ENCODE data around the gene PCYOX1L. TPM values are rescaled to one million over a fixed set of nuclear protein-coding genes. Genes with fewer than 3 reads are reported as not detected.

Gene PCYOX1L
- total and polyA plus RNA-seq, 9 of the 15 experiments (the other 6 are each of a cell fraction or from before 2014, with no cell fraction given), result 2.3 to 17.9 (median 6.0) TPM

GRCh38 chr5:149341876-149342275 is 16.0 kb upstream of the PCYOX1L start (continued):
- TF ChIP-seq, protein P1, sequence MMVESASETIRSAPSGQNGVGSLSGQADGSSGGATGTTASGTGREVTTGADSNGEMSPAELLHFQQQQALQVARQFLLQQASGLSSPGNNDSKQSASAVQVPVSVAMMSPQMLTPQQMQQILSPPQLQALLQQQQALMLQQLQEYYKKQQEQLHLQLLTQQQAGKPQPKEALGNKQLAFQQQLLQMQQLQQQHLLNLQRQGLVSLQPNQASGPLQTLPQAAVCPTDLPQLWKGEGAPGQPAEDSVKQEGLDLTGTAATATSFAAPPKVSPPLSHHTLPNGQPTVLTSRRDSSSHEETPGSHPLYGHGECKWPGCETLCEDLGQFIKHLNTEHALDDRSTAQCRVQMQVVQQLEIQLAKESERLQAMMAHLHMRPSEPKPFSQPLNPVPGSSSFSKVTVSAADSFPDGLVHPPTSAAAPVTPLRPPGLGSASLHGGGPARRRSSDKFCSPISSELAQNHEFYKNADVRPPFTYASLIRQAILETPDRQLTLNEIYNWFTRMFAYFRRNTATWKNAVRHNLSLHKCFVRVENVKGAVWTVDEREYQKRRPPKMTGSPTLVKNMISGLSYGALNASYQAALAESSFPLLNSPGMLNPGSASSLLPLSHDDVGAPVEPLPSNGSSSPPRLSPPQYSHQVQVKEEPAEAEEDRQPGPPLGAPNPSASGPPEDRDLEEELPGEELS (CRISPR knock-in tag; IDR thresholded peaks at IDR 0.05; ENCODE audit: borderline replicate concordance), result no peak
- TF ChIP-seq ZNF445 (CRISPR knock-in tag; IDR thresholded peaks at IDR 0.05; ENCODE audit: low read depth) (no peak), C11orf30 (IDR thresholded peaks at IDR 0.05; ENCODE audit: low read depth) (no peak), ID3 (CRISPR knock-in tag; IDR thresholded peaks at IDR 0.05) (no peak), ID3 (tag; IDR thresholded peaks at IDR 0.05) (no peak)

DNA sequence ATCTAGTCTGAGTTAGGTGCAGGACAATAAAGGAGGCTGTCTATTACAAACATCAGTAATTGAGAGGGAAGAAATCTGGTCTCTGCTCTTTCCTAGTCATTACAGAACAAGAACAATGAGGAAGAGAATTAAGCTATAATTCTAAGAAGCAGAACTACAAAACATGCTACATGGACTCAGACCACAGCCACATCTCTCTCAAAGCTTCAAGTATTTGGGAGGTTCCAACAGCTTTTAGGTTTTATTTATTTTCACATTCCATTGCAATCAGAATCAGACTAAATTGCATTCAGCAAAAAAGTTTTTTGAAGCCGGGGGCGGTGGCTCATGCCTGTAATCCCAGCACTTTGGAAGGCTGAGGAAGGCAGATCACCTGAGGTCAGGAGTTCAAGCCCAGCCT is 13.7 kb upstream of the PCYOX1L start:
- Histone ChIP-seq H3K4me3 (peak overlapping the region; percentile 82; the same call in 1 of the 2 replicates), H2AFZ (ENCODE audit: low read depth, low read length) (no peak overlapping the region)
- TF ChIP-seq TRIM28 (IDR thresholded peaks at IDR 0.05) (no peak), CEBPG (CRISPR knock-in tag; IDR thresholded peaks at IDR 0.05) (no peak), CEBPG (tag; conservative IDR thresholded peaks at IDR 0.05 in 1 of 2, IDR thresholded peaks at IDR 0.05 in 1 of 2) (no peak)
- TF ChIP-seq, protein P2, sequence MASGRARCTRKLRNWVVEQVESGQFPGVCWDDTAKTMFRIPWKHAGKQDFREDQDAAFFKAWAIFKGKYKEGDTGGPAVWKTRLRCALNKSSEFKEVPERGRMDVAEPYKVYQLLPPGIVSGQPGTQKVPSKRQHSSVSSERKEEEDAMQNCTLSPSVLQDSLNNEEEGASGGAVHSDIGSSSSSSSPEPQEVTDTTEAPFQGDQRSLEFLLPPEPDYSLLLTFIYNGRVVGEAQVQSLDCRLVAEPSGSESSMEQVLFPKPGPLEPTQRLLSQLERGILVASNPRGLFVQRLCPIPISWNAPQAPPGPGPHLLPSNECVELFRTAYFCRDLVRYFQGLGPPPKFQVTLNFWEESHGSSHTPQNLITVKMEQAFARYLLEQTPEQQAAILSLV (tag; IDR thresholded peaks at IDR 0.05), result no peak

More for the DNA sequence above, 13.7 kb upstream of the PCYOX1L start:
- POLR2A ChIA-PET, result interaction anchor here (1.2 to 4.7 kb wide), 3 partner anchors 11 to 24 kb away, joined by 11 to 87 read pairs (median 12); partner anchors contain the start of gene PCYOX1L
- intact Hi-C loops (cut with micrococcal nuclease), result no loop called here
- no peak for FAIRE-seq
- peaks cover 40% of the 10 kb centered on the region for H3K79me2 ChIP-seq (ENCODE audit: control insufficient read depth, insufficient read depth, low read length)
- 63% methylated on average over 2 of the region's 2 CpGs for WGBS (ENCODE audit: insufficient coverage, low coverage, missing lambda C conversion rate)
- DNase-seq (ENCODE audit: extremely low read depth in 1 of 4, low spot score in 3 of 4), result no peak
- peak overlapping the region in 1 of 2 experiments; percentile 97; a peak in 1 of 4 replicates for H3K9ac ChIP-seq (ENCODE audit: insufficient read depth in 1 of 2, low read depth in 2 of 2, low read length in 2 of 2)
- H3K27me3 ChIP-seq (ENCODE audit: control insufficient read depth in 2 of 2, insufficient read depth in 2 of 2, low read length in 2 of 2), result no peaks in the 10 kb centered on the region
- CTCF ChIA-PET (ENCODE audit: low intra/inter-chr PET ratio), result no interaction called here
- no peaks in the 10 kb centered on the region for H4K20me1 ChIP-seq (replicated peaks; ENCODE audit: control insufficient read depth, insufficient read depth, low read length)
- H3K4me1 ChIP-seq (replicated peaks in 1 of 2; ENCODE audit: control insufficient read depth in 2 of 2, insufficient read depth in 2 of 2, low read length in 2 of 2), result peaks cover 7 to 21% of the 10 kb centered on the region in 2 experiments; a peak in 3 of 5 replicates
- peak overlapping the region; percentile 99; the same call in 1 of the 2 replicates for H3K4me2 ChIP-seq (ENCODE audit: insufficient read depth, low read length)
- no peak overlapping the region for H3K27ac ChIP-seq (ENCODE audit: extremely low read depth, low read depth, low read length)
- ATAC-seq, result no peak
- H3K36me3 ChIP-seq (ENCODE audit: control insufficient read depth, insufficient read depth, low read length), result peaks cover 23% of the 10 kb centered on the region
- BruUV-seq (replicated peaks), result no TSS peak
- H3K9me3 ChIP-seq (replicated peaks; ENCODE audit: control insufficient read depth, insufficient read depth, low read depth, low read length), result no peaks in the 10 kb centered on the region
- no peaks in the 10 kb centered on the region for H3K9me1 ChIP-seq (ENCODE audit: control insufficient read depth, insufficient read depth, low read length)
- in situ Hi-C loops (cut with MboI), result no loop called here

Data from K562 (cell line).